Mesodermal cell (in vitro differentiated cells): ENCODE measurements around the gene KDM6A.
"Not testable (repeated sequence)": the region's sequence is repeated elsewhere in the genome, so short reads cannot be mapped to it uniquely, and the experiment has no call there.

Experiments used
- H3K27ac ChIP-seq: 2 replicates; pipeline ENCODE4 v1.7.0; 2013; ENCODE audit warnings: mild to moderate bottlenecking, low read depth, low read length, moderate library complexity; ENCODE audit not compliant: severe bottlenecking
- H3K36me3 ChIP-seq: 2 replicates; pipeline ENCODE4 v1.7.1; 2013; ENCODE audit warnings: mild to moderate bottlenecking, low read length, moderate library complexity; ENCODE audit not compliant: control insufficient read depth, insufficient read depth
- H3K4me1 ChIP-seq: one replicate; pipeline ENCODE4 v1.7.1; 2013; ENCODE audit warnings: mild to moderate bottlenecking, low read length; ENCODE audit not compliant: insufficient read depth, control insufficient read depth, poor library complexity, severe bottlenecking
- H3K4me3 ChIP-seq: 2 replicates; pipeline ENCODE4 v1.7.0; 2013; ENCODE audit warnings: low read length, control low read depth, mild to moderate bottlenecking; ENCODE audit not compliant: insufficient read depth, poor library complexity, severe bottlenecking; ENCODE audit errors: extremely low read depth
- H3K9me3 ChIP-seq: 2 replicates; pipeline ENCODE4 v1.7.1; 2013; ENCODE audit warnings: mild to moderate bottlenecking, low read length, moderate library complexity; ENCODE audit not compliant: control insufficient read depth
- WGBS, 2 experiments: methylation state at CpG; one replicate each; pipeline ENCODE4 v1.1.5; 2013; ENCODE audit warnings: missing lambda C conversion rate in 2 of 2; ENCODE audit not compliant: insufficient coverage in 2 of 2; 5-methylcytosine and 5-hydroxymethylcytosine counted together

The KDM6A gene

DNA sequence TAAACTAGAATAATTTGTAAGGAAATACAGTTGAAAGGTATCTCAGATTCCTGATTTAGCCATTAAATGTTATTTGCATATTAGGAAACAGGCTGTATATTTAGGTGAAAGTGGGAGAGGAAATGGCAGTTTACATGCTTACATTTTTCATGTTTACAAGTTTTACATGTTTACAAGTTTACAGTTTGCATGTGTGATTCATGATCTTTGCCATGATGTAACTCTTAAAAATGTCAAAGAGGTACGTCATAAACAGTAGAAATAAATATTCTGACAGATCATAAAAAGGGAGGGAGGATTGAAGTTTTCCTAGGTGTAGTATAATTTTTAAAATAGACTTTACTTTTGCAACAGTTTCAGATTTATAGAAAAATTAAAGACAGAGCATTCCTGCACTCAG, 45.7 kb downstream of the KDM6A start:
- no peak overlapping the region for H3K4me3 ChIP-seq
- WGBS, 2 experiments, result no CpG with 5 or more reads among the region's 1 CpG
- H3K36me3 ChIP-seq, result no peaks in the 10 kb centered on the region
- no peak overlapping the region for H3K27ac ChIP-seq
- H3K4me1 ChIP-seq, result peaks cover 12% of the 10 kb centered on the region
- no peaks in the 10 kb centered on the region for H3K9me3 ChIP-seq

DNA sequence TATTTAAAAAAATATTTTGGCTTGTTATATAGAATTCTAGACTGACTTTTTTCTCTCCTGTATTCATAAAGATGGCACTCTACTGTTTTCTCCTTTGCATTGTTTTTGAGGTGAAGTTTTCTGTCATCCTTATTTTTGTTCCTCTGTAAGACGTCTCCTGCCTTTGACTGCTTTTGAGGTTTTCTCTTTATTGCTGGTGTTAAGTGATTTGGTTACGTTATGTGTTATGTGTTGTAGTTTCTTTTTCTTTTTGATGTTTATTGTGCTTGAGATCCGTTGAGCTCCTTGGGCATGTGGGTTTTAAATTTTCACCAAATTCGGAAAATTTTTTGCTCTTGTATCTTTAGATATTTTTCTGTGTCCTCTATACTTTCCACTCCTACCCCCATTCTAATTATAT, 50.0 kb downstream of the KDM6A start:
- H3K9me3 ChIP-seq, result no peaks in the 10 kb centered on the region
- WGBS, 2 experiments, result 80 to 86% methylated on average over 1 of the region's 4 CpGs

DNA sequence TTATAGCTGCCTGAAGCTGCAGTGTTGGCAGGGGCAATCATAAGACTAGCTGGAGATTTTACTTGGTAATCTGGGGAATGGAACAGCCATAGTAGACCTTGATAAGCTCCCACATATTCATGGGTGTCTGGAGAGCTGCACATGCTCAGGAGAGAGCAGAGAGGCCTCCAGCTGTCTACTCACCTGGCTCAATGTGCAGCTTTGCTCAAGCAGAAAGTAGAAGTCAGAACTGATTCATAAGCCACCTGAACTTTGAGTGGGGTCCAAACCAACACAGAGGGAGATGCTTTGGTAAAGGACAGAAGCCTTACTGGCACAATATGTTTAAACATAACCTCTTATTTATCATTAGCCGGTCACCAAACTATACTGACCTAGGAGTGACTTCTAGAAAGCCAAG, 54.4 kb downstream of the KDM6A start:
- Histone ChIP-seq H3K4me1 (no peaks in the 10 kb centered on the region), H3K4me3 (no peak overlapping the region), H3K9me3 (no peaks in the 10 kb centered on the region), H3K27ac (no peak overlapping the region), H3K36me3 (no peaks in the 10 kb centered on the region)
- no CpG with 5 or more reads among the region's 1 CpG for WGBS, 2 experiments

More for the DNA sequence above, 50.0 kb downstream of the KDM6A start:
- H3K27ac ChIP-seq, result no peak overlapping the region
- no peaks in the 10 kb centered on the region for H3K36me3 ChIP-seq
- H3K4me1 ChIP-seq, result no peaks in the 10 kb centered on the region
- no peak overlapping the region for H3K4me3 ChIP-seq

DNA sequence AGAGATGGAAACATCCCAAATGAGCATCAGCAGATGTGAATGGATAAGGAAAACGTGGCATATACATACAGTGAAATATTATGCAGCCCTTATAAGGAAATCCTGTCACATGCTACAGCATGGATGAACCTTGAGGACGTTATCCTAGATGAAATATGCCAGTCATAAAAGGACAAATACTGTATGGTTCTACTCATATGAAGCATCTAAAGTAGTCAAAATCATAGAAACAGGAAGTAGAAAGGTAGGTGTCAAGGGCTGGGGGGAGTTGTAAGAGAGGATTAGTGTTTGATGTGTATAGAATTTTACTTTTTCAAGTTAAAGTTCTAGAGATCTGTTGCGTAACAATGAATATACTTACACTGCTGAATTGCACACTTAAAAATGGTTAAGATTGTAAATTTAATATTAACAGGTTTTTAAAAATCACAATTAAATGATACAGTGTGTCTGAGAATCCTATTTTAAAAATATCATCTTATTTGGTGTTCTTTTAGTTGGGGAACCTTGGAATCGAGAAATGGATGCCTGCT, 58.5 kb downstream of the KDM6A start:
- H3K4me3 ChIP-seq, result no peak overlapping the region
- 100% methylated on average over 1 of the region's 4 CpGs; no CpG with 5 or more reads in 1 of the 2 experiments for WGBS, 2 experiments
- no peaks in the 10 kb centered on the region for H3K9me3 ChIP-seq
- H3K36me3 ChIP-seq, result no peaks in the 10 kb centered on the region
- H3K4me1 ChIP-seq, result no peaks in the 10 kb centered on the region
- H3K27ac ChIP-seq, result no peak overlapping the region

DNA sequence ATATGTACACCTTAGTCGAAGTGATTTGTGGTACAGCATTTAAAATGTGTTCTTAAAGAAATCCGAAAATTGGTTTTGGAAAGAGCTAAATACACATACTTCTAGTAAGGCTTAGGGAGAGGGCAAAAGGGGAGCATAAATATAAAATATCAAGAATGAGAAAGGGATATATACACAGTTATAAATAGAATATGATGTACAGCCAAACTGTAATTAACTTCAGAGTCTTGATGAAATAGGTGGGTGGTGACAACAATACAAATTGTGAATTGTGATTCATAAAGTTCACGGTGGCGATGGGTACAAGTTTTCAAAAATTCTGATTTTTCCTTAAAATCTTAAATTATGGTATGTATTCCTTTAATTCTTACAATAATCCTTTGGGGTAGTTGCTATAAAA, 62.2 kb downstream of the KDM6A start:
- Histone ChIP-seq H3K4me1 (no peaks in the 10 kb centered on the region), H3K4me3 (no peak overlapping the region), H3K27ac (no peak overlapping the region), H3K9me3 (no peaks in the 10 kb centered on the region), H3K36me3 (no peaks in the 10 kb centered on the region)
- WGBS, 2 experiments, result no CpG with 5 or more reads among the region's 4 CpGs

DNA sequence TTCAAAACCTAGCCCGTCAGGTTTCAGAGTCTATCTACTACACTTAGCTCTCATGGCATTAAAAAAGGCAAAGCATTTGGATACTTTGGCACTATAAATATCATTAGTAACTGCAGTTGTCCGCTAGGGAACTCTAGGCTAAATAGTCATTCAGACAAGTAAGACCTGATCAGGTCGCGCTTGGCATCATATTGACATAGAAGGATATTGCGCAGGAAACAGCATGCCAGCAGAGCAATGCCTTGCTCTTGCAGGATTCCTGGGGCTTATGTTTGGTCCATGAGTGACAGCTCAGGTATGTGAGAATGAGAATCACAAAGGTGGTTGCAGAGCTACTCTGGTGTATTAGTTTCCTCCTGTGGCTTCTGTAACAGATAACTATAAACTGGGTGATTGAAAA, 62.7 kb downstream of the KDM6A start:
- no peaks in the 10 kb centered on the region for H3K4me1 ChIP-seq
- no CpG with 5 or more reads among the region's 5 CpGs for WGBS, 2 experiments
- H3K36me3 ChIP-seq, result no peaks in the 10 kb centered on the region
- H3K4me3 ChIP-seq, result no peak overlapping the region
- no peaks in the 10 kb centered on the region for H3K9me3 ChIP-seq
- H3K27ac ChIP-seq, result no peak overlapping the region

DNA sequence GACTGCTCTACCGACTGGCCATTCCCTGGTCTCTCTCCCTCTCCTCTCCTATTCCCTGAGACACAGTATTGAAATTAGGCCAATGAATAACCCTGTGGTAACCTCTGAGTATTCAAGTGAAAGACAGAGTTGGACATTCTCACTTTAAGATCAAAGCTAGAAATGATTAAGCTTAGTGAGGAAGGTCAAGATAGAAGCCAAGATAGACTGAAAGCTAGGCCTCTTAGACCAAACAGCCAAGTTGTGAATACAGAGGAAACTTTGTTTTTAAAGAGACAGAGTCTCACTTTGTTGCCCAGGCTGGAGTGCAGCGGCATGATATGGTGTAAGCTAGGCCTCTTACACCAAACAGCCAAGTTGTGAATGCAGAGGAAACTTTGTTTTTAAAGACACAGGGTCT, 64.6 kb downstream of the KDM6A start:
- WGBS, 2 experiments, result 100% methylated on average over 1 of the region's 2 CpGs; no CpG with 5 or more reads in 1 of the 2 experiments
- Histone ChIP-seq H3K36me3 (no peaks in the 10 kb centered on the region), H3K4me1 (no peaks in the 10 kb centered on the region)

DNA sequence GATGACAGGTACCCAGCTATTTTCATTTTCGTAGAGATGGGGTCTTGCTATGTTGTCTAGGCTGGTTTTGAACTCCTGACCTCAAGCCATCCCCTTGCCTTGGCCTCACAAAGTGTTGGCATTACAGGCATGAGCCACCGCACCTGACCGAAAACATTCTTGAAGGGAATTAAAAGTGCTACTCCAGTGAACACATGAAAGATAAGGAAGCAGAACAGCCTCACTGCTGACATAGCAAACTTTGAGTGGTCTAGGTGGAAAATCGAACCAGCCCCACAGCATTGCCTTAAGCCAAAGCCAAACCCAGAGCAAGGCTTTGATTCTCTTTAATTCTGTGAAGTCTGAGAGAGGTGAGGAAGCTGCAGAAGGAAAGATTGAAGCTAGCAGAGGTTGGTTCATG, 65.1 kb downstream of the KDM6A start:
- H3K27ac ChIP-seq, result no peak overlapping the region
- no peak overlapping the region for H3K4me3 ChIP-seq
- WGBS, 2 experiments, result no CpG with 5 or more reads among the region's 4 CpGs

More for the DNA sequence above, 64.6 kb downstream of the KDM6A start:
- H3K4me3 ChIP-seq, result no peak overlapping the region
- no peaks in the 10 kb centered on the region for H3K9me3 ChIP-seq
- no peak overlapping the region for H3K27ac ChIP-seq

DNA sequence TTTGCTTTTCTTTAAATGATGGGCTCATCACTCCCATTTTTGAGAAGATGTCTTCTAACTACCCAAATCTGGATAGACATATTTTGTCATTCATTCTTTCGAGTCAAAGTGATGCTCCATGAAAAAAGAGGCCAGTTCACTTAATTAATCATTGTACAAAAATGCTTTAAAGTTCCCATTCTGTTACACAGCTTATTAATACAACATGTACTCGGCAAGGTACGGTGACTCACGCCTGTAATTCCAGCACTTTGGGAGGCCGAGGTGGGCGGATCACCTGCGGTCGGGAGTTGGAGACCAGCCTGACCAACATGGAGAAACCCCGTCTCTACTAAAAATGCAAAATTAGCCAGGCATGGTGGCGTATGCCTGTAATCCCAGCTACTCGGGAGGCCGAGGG, 67.6 kb downstream of the KDM6A start:
- WGBS, 2 experiments, result 87 to 97% methylated on average over 5 to 8 of the region's 12 CpGs
- not testable (repeated sequence) for H3K27ac ChIP-seq, H3K36me3 ChIP-seq, H3K9me3 ChIP-seq, H3K4me1 ChIP-seq, H3K4me3 ChIP-seq

More for the DNA sequence above, 65.1 kb downstream of the KDM6A start:
- H3K36me3 ChIP-seq, result no peaks in the 10 kb centered on the region
- no peaks in the 10 kb centered on the region for H3K9me3 ChIP-seq
- H3K4me1 ChIP-seq, result no peaks in the 10 kb centered on the region

DNA sequence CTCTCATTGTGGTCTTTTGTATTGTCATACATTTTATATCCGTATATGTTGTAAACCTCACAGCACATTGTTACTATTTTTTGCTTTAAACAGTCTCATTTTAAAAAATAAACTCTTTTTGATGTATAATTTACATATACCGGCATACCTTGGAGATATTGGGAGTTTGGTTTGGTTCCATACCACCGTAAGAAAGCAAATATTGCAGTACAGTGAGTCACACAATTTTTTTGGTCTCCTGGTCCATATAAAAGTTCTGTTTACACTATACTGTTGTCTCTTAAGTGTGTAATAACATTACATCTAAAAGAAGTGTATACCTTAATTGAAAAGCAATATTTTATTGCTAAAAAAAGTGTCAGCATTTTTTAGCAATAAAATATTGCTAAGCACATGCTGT, 70.0 kb downstream of the KDM6A start:
- H3K4me1 ChIP-seq, result no peaks in the 10 kb centered on the region
- no peak overlapping the region for H3K27ac ChIP-seq
- no peaks in the 10 kb centered on the region for H3K36me3 ChIP-seq
- H3K4me3 ChIP-seq, result no peak overlapping the region
- no CpG with 5 or more reads among the region's 3 CpGs for WGBS, 2 experiments
- H3K9me3 ChIP-seq, result peaks cover 5% of the 10 kb centered on the region

DNA sequence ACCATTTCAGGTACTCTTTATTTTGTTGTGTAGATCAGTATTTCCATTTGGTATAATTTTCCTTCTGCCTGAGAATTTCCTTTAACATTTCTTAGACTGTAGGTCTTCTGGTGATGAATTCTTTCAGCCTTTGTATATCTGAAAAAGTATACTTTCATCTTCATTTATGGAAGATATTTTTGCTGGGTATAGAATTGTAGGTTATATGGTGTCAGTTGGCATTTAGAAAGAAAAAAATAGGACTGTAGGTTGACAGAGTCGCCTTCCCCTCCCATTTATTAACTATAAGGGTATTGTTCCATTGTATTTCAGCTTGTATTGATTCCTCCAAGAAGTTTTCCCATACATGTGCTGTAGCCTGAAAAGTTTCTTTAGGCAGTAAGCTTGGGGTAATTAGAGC, 71.9 kb downstream of the KDM6A start:
- peaks cover 3% of the 10 kb centered on the region for H3K4me1 ChIP-seq
- H3K9me3 ChIP-seq, result peaks cover 5% of the 10 kb centered on the region
- no peak overlapping the region for H3K27ac ChIP-seq
- no peaks in the 10 kb centered on the region for H3K36me3 ChIP-seq
- no peak overlapping the region for H3K4me3 ChIP-seq
- WGBS, 2 experiments, result no CpG with 5 or more reads among the region's 1 CpG
